GM18858 (cell line): ENCODE measurements around the gene CARMIL1.

Experiments
- ATAC-seq: cut with Tn5 transposase; IDR thresholded peaks from one replicate; pipeline ENCODE4 v1.9.1; 2021; ENCODE audit not compliant: unreplicated experiment

CARMIL1 gene

DNA sequence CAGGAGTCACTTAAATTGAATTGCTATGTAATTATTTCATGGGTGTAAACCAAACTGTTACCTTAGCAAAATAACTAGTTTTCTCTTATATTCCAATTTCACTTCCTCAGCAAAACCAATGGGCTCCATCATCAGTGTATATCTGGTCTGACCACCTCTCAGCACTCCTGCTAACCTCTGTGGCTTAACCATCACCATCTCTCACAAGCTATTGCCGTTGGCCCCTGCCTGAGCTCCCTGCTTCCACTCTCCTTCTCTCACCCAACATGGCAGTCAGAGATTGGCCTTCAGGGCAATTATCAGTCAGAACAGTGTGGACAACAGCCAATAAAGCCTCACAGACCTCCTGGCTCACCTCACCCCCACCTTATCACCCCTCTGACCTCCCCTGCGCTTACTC, 124.0 kb downstream of the CARMIL1 start:
- no peak for ATAC-seq

DNA sequence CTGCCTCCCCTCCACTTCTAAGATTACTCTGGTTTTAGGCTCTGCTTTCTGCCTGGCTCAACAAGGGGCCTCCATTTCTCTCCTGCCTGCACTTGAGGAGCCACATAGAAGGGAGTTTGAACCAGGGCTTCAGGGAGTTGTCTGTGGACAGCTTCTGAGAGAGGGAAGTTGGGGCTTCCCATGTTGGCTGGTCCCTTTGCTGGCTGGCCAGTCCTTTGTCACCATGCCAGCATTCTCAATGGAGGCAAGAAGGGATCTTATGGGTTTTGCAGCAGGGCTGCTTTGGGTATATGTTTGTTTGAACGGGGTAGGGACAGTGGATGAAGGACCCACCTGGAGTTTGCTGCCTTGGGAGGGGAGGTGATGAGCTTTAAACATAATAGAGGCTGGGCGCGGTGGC, 124.9 kb downstream of the CARMIL1 start:
- ATAC-seq: no peak

- ATAC-seq: peak; percentile 91
Observed at GRCh38 chr6:25404693-25405169, 125.6 kb downstream of the CARMIL1 start.

GRCh38 chr6:25405442-25405841, 126.3 kb downstream of the CARMIL1 start:
- no peak for ATAC-seq

- no peak for ATAC-seq
Observed at GRCh38 chr6:25407431-25407830, 128.3 kb downstream of the CARMIL1 start.

DNA sequence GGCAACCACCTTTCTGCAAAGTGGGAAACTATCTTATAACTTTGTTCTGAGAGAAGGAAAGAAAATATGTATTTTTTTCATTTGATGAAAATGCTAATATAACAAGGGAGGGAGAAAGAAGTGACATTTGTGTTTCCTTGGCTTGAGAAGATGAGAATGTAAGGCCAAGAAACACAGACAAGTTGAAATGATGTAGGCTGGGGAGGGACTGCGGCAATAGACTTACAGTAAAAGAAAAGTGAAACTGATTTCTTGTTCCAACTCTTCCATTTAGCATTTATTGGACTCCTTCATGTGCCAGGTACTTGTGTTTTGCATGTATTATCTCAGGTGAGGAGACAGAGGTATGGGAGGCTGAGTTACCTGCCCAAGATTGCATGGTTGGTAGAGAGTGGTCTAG, 130.9 kb downstream of the CARMIL1 start:
- ATAC-seq: no peak

GRCh38 chr6:25411316-25411950, 132.3 kb downstream of the CARMIL1 start:
- no peak for ATAC-seq

DNA sequence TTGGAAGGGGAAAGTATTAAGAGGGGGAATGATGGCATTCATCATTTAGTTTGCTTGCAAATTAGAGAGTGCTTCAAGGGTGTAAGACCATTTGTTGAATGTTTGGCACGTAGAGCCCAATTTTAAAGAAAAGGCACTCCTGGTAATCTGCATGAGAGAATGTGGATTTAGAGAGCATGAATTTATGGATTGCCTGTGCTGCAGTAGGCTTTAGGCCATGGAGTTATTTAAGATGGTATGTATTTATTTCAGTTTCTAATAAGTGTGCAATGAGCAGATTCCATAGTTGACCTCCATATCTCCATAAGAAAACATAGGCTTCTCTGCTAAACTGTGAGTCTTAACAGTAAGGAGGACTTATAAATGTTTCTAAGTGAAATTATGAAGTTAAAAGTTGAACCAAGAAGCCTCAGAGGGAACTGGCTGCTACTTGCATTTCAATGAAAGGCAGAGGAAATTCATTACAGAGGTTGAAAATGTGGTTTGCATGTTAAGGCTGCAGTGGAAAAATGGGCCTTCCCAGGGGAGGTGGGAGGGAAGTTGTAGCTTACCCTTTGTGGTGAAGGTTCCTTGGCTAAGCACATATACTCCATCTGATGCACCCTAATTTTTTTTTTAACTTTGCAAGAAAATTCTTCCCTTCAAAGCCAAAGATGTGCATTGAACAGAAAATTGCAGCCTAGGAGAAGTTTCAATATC, 134.2 kb downstream of the CARMIL1 start:
- ATAC-seq: no peak

- ATAC-seq: no peak
Observed at GRCh38 chr6:25414168-25414567, 135.0 kb downstream of the CARMIL1 start.

- ATAC-seq: no peak
Observed at GRCh38 chr6:25414755-25415154, 135.6 kb downstream of the CARMIL1 start.

DNA sequence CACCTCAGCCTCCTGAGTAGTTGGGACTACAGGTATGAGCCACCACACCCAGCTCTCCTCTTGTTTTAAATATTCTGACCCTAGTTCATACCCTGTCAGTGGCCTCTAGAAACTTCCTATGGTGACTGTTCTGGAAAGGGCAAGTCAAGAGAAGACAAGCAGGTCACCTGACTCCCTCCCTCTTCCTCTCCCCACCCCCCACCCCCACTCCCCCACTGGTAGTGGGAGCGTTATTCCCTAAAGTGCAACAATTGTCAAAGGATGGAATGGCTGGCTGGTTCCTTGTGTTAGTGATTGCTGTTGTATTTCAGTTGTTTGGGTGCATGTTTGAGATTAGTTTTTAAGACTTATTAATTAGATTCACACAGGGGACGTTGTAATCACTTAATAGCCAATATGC, 136.1 kb downstream of the CARMIL1 start:
- ATAC-seq: no peak

GRCh38 chr6:25415701-25416100, 136.5 kb downstream of the CARMIL1 start:
- no peak for ATAC-seq

DNA sequence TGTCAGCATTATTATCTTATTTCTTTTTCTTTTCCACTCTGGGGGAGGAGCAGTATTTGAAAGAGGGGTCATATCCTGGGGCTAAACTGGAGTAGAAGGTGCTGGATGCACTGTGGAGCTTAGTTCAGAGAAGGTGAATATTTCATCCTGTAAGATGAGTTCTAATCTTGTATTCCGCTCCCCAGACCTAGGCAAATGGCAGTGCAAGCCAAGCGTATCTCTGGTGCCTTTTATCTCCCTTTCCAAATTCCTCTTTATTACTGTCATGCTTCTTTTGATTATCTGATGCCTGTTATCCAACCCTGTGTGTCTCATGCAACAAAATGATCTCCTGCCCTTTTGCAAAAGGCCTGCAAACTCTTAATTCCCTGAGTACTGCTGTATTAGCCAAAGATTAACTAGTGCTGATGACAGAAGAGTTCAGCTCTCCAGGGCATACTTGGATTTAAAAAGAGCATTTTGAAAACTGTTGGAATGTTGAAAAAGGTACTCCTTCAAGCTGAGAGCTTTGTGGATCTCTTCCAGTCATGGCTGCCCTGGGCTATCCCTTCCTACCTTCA, 138.0 kb downstream of the CARMIL1 start:
- no peak for ATAC-seq

DNA sequence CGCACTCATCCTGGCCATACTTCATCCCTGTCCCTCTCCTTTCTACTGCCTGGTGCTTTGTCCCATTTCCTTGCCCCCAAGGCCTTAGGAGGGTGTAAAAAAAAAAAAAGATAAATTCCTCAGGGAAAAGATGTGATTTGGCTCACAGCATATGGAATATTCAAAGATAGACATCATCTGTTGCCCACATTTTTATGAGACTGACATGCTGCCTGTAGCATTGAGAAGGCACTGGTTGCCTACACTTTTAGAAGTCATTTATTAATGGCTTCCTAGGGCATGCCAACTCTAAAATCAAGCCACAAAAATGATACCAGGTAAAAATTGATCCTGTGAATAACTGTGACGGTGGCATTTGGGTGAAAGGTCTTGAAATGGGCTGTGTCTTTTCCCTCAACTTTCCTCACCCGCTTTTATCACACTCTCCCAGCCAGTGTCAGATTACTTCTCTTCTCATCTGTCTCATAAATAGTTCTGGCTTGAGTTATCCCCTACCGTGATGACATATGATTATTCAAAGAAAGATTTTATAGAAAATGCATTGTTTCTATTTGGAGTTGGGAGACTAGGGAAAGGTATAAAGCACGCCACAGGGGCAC, 139.4 kb downstream of the CARMIL1 start:
- no peak for ATAC-seq

DNA sequence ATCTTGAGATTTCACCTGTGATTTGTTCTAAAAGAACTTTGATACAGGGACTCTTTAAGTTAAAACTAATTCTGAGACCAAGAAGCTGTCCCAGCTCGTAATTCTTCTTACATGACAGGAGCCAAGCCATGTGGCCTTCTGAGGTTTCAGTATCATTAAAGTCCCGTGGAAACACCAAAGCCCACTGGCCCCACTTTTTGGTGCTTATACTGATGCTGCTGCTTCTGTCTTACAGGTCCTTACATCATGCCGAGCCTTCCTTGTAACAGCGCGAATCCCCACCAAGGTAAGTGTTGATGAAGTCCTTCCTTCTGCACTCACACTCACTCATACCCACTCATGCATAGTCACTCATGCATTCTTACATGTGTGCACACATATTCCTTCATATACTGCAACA, 140.7 kb downstream of the CARMIL1 start:
- ATAC-seq: no peak

DNA sequence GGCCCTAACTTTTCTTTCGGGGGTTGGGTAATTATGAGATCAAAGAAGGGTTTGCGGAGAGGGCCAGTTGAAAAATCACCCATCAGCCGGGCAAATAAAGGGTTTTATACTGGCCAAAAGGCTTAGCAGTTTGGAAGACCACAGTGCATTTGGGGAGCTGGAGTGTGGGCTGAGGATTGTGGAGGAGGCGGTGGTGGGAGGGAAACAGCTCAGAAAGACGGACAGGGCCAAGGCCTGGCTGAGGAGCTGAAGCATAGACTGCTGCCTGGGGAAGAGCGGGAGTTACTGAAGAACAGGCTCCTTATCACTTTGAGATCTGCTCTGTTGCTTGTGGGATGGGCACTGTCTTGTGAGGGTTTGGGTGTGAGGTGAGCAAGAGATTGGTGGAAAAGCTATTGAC, 144.2 kb downstream of the CARMIL1 start:
- ATAC-seq: no peak

DNA sequence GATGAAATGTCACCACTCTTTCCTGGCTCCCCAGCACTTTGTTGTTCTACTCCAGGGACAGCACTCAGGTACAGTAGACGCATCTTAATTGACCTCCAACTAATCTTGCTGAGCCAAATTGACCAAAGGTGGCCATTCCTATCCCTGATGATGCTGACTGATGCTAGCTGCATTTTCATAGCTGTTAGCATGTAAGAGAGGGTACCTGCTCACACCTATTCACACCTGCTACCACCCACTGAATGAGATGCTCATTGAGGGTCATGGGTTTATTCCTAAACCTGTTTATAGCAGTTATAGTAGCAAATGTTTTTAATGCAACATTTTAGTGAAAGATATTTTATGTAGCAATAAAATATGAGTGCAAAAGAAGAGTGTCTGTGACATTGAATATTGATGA, 145.1 kb downstream of the CARMIL1 start:
- no peak for ATAC-seq

- ATAC-seq: no peak
Observed at GRCh38 chr6:25427549-25427948, 148.4 kb downstream of the CARMIL1 start.

DNA sequence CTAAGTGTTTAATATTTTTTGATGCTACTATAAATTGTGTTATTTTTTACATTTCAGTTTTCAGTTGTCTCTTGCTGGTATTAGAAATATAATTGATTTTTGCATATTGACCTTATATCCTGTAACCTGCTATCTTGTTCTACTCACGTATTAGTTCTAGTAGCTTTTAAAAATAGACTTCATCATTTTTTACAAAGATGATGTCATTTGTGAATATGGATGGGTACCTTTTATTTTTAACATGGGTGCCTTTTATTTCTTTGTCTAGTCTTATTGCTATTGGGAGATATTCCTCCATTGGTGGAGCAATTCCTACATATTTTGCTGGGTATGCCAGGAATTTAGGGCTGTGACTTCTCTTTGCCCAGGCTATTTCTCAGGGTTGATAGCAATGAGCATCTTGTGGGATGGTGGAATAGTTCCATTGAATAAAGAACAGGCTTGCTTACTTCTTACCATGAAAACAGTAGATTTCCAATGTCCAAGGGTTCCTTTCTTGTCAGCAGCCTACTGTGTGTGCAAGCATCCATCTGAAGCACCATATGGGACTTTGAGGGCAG, 149.7 kb downstream of the CARMIL1 start:
- ATAC-seq: no peak

DNA sequence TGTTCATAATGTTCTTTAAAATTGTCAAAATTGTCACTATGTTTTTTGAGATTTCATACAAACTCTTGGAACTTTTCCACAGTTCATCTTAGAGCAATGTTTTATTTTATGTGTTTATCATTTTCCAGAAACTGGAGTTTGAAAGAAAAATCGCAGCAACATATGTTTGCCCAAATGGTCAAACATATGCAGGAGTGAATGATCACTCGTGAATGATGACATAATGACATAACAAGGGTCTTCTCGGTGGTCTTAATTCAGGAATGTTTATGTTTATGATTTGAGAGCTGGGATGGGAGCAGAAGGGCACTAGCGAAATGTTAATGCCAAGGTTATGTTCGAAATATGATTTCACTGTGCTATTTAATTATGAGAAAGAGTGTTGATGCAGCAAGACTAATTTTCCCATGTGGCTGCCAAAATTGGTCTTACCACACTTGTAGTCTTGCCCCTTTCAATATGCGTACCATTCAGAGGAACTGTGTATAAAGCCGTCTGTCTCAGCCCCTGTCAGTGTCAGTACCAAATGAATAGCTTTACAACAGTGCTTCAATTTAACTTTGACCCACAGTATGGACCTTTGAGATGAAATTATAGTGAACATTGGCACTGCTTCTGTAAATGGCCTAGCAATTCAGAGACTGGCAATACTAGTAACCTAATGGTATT, 152.3 kb downstream of the CARMIL1 start:
- no peak for ATAC-seq

GRCh38 chr6:25431975-25432307, 152.8 kb downstream of the CARMIL1 start:
- ATAC-seq: no peak
